HCT116 (cell line): ENCODE data around the gene GPC4. TPM values are rescaled to one million over a fixed set of nuclear protein-coding genes. Genes with fewer than 3 reads are reported as not detected.

Experiments used
- ATAC-seq: fragments of 200-7000 bp; cut with Tn5 transposase; 2 replicates; pipeline ENCODE4 v1.9.1; 2020; ENCODE audit warnings: mild to moderate bottlenecking, moderate library complexity
- BruUV-seq: library from RNA; stranded (reverse); fragments of 400-500 nt; replicated peaks from 2 replicates; lab custom pipeline; 2021; lab: Mats Ljungman, UMichigan
- CTCF ChIA-PET: fragments of 300-600 bp; sonication (Branson Sonifier 250); formaldehyde crosslinking; loops from one replicate; lab custom pipeline; 2021; ENCODE audit warnings: antibody characterized with exemption; lab: Charles Lee
- POLR2A ChIA-PET: fragments of 300-600, 350-600 bp; sonication (Branson Sonifier 250); formaldehyde crosslinking; loops from one replicate; lab custom pipeline; 2021; ENCODE audit warnings: antibody characterized with exemption; lab: Charles Lee
- RAD21 ChIA-PET, 2 experiments: fragments of 300-600 bp; sonication (Branson Sonifier 250); formaldehyde crosslinking; loops; one replicate each; lab custom pipeline; 2023; ENCODE audit warnings: low total read pairs in 2 of 2; ENCODE audit not compliant: uncharacterized antibody in 2 of 2, unreplicated experiment in 2 of 2, low non-redundant PET in 1 of 2; lab: Charles Lee
- DNase-seq: peaks from one replicate; pipeline ENCODE4 v3.0.0-alpha.2; 2010; ENCODE audit warnings: low read depth, low spot score
- H2AFZ ChIP-seq: fragments of 200-600 bp; shearing (Covaris generic), sonication (generic); 2 replicates; pipeline ENCODE4 v1.6.1; 2017; ENCODE audit warnings: low read depth, mixed run types, mixed read lengths, antibody characterized with exemption, low read length; ENCODE audit not compliant: poor library complexity, severe bottlenecking
- H3K27ac ChIP-seq: 2 replicates; pipeline ENCODE4 v1.5.1; 2012; ENCODE audit warnings: low read depth, low read length
- H3K27me3 ChIP-seq: fragments of 200-600 bp; sonication (generic); 2 replicates; pipeline ENCODE4 v1.6.1; 2016; ENCODE audit warnings: mixed run types, low read length, mixed read lengths; ENCODE audit not compliant: insufficient read depth
- H3K36me3 ChIP-seq, 2 experiments: fragments of 200-500 bp in 1 of 2; fragments of 200-600 bp in 1 of 2; sonication (Bioruptor generic) in 1 of 2; sonication (generic) in 1 of 2; 2 replicates each; pipeline versions ENCODE4 v1.5.1 to v1.6.1; 2014 to 2016; ENCODE audit warnings: low read length in 2 of 2, inconsistent platforms in 1 of 2, mixed read lengths in 1 of 2, mixed run types in 1 of 2; ENCODE audit not compliant: insufficient read depth in 2 of 2, control insufficient read depth in 1 of 2
- H3K4me1 ChIP-seq, 2 experiments: fragments of 200-600 bp in 1 of 2; sonication (generic) in 1 of 2; 2 replicates each; pipeline versions ENCODE4 v1.5.1 to v1.6.1; 2012 to 2017; ENCODE audit warnings: low read length in 2 of 2, inconsistent platforms in 1 of 2, mild to moderate bottlenecking in 1 of 2, mixed read lengths in 1 of 2, mixed run types in 1 of 2, moderate library complexity in 1 of 2; ENCODE audit not compliant: insufficient read depth in 2 of 2, control insufficient read depth in 1 of 2
- H3K4me2 ChIP-seq: fragments of 200-600 bp; sonication (generic); 2 replicates; pipeline ENCODE4 v1.6.1; 2017; ENCODE audit warnings: mixed run types, low read length, mixed read lengths
- H3K4me3 ChIP-seq, 2 experiments: fragments of 200-600 bp in 1 of 2; sonication (generic) in 1 of 2; replicated peaks in 1 of 2; 2 replicates each; pipeline ENCODE4 v1.5.1; 2011 to 2016; ENCODE audit warnings: low read length in 2 of 2, control low read depth in 1 of 2, low read depth in 1 of 2, mild to moderate bottlenecking in 1 of 2, mixed read lengths in 1 of 2, mixed run types in 1 of 2
- H3K79me2 ChIP-seq: fragments of 200-600 bp; sonication (generic); 2 replicates; pipeline ENCODE4 v1.6.1; 2017; ENCODE audit warnings: mild to moderate bottlenecking, mixed run types, low read length, moderate library complexity, mixed read lengths; ENCODE audit not compliant: insufficient read depth
- H3K9ac ChIP-seq: fragments of 200-600 bp; sonication (generic); 2 replicates; pipeline ENCODE4 v1.6.1; 2016; ENCODE audit warnings: low read length, mixed read lengths
- H3K9me2 ChIP-seq: fragments of 200-600 bp; sonication (generic), shearing (Covaris generic); 2 replicates; pipeline ENCODE4 v1.6.1; 2017; ENCODE audit warnings: mixed run types, mild to moderate bottlenecking, moderate library complexity; ENCODE audit not compliant: insufficient read depth
- H3K9me3 ChIP-seq, 2 experiments: fragments of 200-500 bp in 1 of 2; fragments of 200-600 bp in 1 of 2; sonication (Bioruptor generic) in 1 of 2; sonication (generic) in 1 of 2; 2 replicates each; pipeline ENCODE4 v1.6.1; 2014 to 2017; ENCODE audit warnings: low read length in 2 of 2, mixed read lengths in 2 of 2, inconsistent platforms in 1 of 2, low read depth in 1 of 2, mild to moderate bottlenecking in 1 of 2, mixed run types in 1 of 2, moderate library complexity in 1 of 2; ENCODE audit not compliant: control insufficient read depth in 1 of 2, insufficient read depth in 1 of 2
- H4K20me1 ChIP-seq: fragments of 200-600 bp; sonication (generic), shearing (Covaris generic); 2 replicates; pipeline ENCODE4 v1.6.1; 2017; ENCODE audit warnings: mixed run types, mild to moderate bottlenecking, moderate library complexity; ENCODE audit not compliant: insufficient read depth
- CBX3 ChIP-seq: IDR thresholded peaks from 2 replicates; pipeline ENCODE4 v1.6.1; 2012; ENCODE audit warnings: low read depth
- CEBPB ChIP-seq: IDR thresholded peaks from 2 replicates; pipeline ENCODE4 v1.6.1; 2012; ENCODE audit warnings: low read depth
- EGR1 ChIP-seq: IDR thresholded peaks from 2 replicates; pipeline ENCODE4 v1.6.1; 2012; ENCODE audit warnings: low read depth
- EZH2phosphoT487 ChIP-seq: fragments of 200-600 bp; IDR thresholded peaks from 2 replicates; pipeline ENCODE4 v1.6.1; 2018; ENCODE audit warnings: antibody characterized with exemption, borderline replicate concordance
- JUND ChIP-seq: IDR thresholded peaks from 2 replicates; pipeline ENCODE4 v1.6.1; 2012
- RAD21 ChIP-seq: IDR thresholded peaks from 2 replicates; pipeline ENCODE4 v1.6.1; 2012; ENCODE audit warnings: low read depth, mild to moderate bottlenecking
- SIN3A ChIP-seq: IDR thresholded peaks from 2 replicates; pipeline ENCODE4 v1.6.1; 2012; ENCODE audit warnings: low read depth
- YY1 ChIP-seq: IDR thresholded peaks from 2 replicates; pipeline ENCODE4 v1.6.1; 2011; ENCODE audit warnings: low read length, low read depth, moderate library complexity, mild to moderate bottlenecking; ENCODE audit not compliant: insufficient replicate concordance; ENCODE audit errors: extremely low read depth
- ZNF274 ChIP-seq: fragments of 200-500 bp; sonication (Bioruptor generic); IDR thresholded peaks from 2 replicates; pipeline ENCODE4 v1.6.1; 2014; ENCODE audit warnings: mild to moderate bottlenecking, low read depth, low read length, inconsistent platforms
- intact Hi-C: fragments of 100-400 bp; cut with micrococcal nuclease; formaldehyde crosslinking; loops from 2 replicates; pipeline ENCODE4 v1.10.0; 2022
- total RNA-seq: library from RNA; stranded (reverse); gene quantifications from one replicate; pipeline ENCODE4 v1.2.1, GENCODE V29; 2021; ENCODE audit not compliant: unreplicated experiment
- TF ChIP-seq, protein P1 (sequence below): IDR thresholded peaks from 2 replicates; pipeline ENCODE4 v1.6.1; 2012; ENCODE audit warnings: low read depth
- TF ChIP-seq, protein P2 (sequence below): IDR thresholded peaks from 2 replicates; pipeline ENCODE4 v1.6.1; 2011; ENCODE audit warnings: mild to moderate bottlenecking, low read length, moderate library complexity; ENCODE audit not compliant: insufficient replicate concordance; ENCODE audit errors: extremely low read depth
- TF ChIP-seq, protein P3 (sequence below): IDR thresholded peaks from 2 replicates; pipeline ENCODE4 v1.6.1; 2012

GPC4 gene
- total RNA-seq, 1 experiment from 2014 or later = 9.7 TPM

DNA sequence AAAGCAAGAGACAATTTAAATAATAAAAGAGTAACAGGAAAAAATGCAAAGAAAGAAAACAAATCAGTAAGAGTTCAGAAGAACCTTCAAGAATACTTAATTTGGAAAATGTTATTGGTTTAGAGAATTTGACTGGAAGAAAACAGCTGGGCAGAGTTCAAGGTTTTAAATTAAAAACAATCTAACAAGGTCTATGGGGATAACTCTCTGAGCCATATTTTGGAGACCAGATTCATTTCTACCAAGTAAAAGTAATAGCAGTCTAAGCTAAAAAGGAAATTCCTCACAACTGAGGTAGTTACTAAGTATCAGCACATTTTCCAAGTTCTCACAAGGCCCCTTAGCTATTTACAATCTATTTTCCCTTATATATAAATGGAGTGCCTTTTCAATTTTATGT is 114.7 kb downstream of the GPC4 start:
- Histone ChIP-seq H3K79me2 (no peaks in the 10 kb centered on the region), H3K4me1 (no peaks in the 10 kb centered on the region), H3K4me3 (no peak overlapping the region), H3K9me3 (no peaks in the 10 kb centered on the region), H3K27me3 (no peaks in the 10 kb centered on the region), H3K27ac (no peak overlapping the region), H4K20me1 (no peaks in the 10 kb centered on the region), H2AFZ (no peak overlapping the region), H3K9ac (no peak overlapping the region), H3K36me3 (no peaks in the 10 kb centered on the region)
- BruUV-seq = no TSS peak
- RAD21 ChIA-PET = no interaction called here
- CTCF ChIA-PET = no interaction called here
- intact Hi-C loops = no loop called here
- no peak for DNase-seq
- ATAC-seq = no peak
- no peak for TF ChIP-seq YY1
- TF ChIP-seq EGR1 = no peak
- TF ChIP-seq, protein P1, sequence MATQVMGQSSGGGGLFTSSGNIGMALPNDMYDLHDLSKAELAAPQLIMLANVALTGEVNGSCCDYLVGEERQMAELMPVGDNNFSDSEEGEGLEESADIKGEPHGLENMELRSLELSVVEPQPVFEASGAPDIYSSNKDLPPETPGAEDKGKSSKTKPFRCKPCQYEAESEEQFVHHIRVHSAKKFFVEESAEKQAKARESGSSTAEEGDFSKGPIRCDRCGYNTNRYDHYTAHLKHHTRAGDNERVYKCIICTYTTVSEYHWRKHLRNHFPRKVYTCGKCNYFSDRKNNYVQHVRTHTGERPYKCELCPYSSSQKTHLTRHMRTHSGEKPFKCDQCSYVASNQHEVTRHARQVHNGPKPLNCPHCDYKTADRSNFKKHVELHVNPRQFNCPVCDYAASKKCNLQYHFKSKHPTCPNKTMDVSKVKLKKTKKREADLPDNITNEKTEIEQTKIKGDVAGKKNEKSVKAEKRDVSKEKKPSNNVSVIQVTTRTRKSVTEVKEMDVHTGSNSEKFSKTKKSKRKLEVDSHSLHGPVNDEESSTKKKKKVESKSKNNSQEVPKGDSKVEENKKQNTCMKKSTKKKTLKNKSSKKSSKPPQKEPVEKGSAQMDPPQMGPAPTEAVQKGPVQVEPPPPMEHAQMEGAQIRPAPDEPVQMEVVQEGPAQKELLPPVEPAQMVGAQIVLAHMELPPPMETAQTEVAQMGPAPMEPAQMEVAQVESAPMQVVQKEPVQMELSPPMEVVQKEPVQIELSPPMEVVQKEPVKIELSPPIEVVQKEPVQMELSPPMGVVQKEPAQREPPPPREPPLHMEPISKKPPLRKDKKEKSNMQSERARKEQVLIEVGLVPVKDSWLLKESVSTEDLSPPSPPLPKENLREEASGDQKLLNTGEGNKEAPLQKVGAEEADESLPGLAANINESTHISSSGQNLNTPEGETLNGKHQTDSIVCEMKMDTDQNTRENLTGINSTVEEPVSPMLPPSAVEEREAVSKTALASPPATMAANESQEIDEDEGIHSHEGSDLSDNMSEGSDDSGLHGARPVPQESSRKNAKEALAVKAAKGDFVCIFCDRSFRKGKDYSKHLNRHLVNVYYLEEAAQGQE = no peak
- TF ChIP-seq EZH2phosphoT487 = no peak
- no peak for TF ChIP-seq JUND
- no peak for TF ChIP-seq RAD21
- TF ChIP-seq, protein P2, sequence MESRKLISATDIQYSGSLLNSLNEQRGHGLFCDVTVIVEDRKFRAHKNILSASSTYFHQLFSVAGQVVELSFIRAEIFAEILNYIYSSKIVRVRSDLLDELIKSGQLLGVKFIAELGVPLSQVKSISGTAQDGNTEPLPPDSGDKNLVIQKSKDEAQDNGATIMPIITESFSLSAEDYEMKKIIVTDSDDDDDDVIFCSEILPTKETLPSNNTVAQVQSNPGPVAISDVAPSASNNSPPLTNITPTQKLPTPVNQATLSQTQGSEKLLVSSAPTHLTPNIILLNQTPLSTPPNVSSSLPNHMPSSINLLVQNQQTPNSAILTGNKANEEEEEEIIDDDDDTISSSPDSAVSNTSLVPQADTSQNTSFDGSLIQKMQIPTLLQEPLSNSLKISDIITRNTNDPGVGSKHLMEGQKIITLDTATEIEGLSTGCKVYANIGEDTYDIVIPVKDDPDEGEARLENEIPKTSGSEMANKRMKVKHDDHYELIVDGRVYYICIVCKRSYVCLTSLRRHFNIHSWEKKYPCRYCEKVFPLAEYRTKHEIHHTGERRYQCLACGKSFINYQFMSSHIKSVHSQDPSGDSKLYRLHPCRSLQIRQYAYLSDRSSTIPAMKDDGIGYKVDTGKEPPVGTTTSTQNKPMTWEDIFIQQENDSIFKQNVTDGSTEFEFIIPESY = no peak
- TF ChIP-seq, protein P3, sequence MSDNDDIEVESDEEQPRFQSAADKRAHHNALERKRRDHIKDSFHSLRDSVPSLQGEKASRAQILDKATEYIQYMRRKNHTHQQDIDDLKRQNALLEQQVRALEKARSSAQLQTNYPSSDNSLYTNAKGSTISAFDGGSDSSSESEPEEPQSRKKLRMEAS = no peak
- no peak for TF ChIP-seq CEBPB
- TF ChIP-seq SIN3A = no peak
- no peak for TF ChIP-seq ZNF274
- no peak for TF ChIP-seq CBX3
- TF ChIP-seq, all 23 proteins: peak for 0
- Histone ChIP-seq H3K4me2 (no peak overlapping the region), H3K9me2 (no peaks in the 10 kb centered on the region)
- POLR2A ChIA-PET = no interaction called here
